HG03196 (cell line): ENCODE data around the gene TJP1.
"Not testable (repeated sequence)": the region's sequence is repeated elsewhere in the genome, so short reads cannot be mapped to it uniquely, and the experiment has no call there.

ENCODE experiments used
- ATAC-seq: cut with Tn5 transposase; IDR thresholded peaks from one replicate; pipeline ENCODE4 v1.9.1; 2021; ENCODE audit not compliant: unreplicated experiment

The TJP1 gene

GRCh38 chr15:29756358-29757267, 65.7 kb downstream of the TJP1 start:
- ATAC-seq, result no peak

GRCh38 chr15:29754009-29754408, 68.3 kb downstream of the TJP1 start:
- not testable (repeated sequence) for ATAC-seq

GRCh38 chr15:29753506-29753905, 68.8 kb downstream of the TJP1 start:
- no peak for ATAC-seq

GRCh38 chr15:29750754-29751153, 71.5 kb downstream of the TJP1 start:
- no peak for ATAC-seq

GRCh38 chr15:29749365-29750086, 72.7 kb downstream of the TJP1 start:
- no peak for ATAC-seq

GRCh38 chr15:29747837-29748417, 74.3 kb downstream of the TJP1 start:
- ATAC-seq, result no peak

GRCh38 chr15:29743475-29743874, 78.8 kb downstream of the TJP1 start:
- no peak for ATAC-seq

- no peak for ATAC-seq
These were observed 81.5 kb downstream of the TJP1 start for GRCh38 chr15:29740692-29741311.

- no peak for ATAC-seq
These were observed 85.6 kb downstream of the TJP1 start for GRCh38 chr15:29736744-29737020.

GRCh38 chr15:29736012-29736743, 86.1 kb downstream of the TJP1 start:
- ATAC-seq, result no peak

- no peak for ATAC-seq
These were observed 87.2 kb downstream of the TJP1 start for GRCh38 chr15:29734917-29735572.

- ATAC-seq, result no peak
These were observed 90.4 kb downstream of the TJP1 start for GRCh38 chr15:29731865-29732264.

- not testable (repeated sequence) for ATAC-seq
These were observed 91.8 kb downstream of the TJP1 start for GRCh38 chr15:29730471-29730870.

- no peak for ATAC-seq
These were observed 93.8 kb downstream of the TJP1 start for GRCh38 chr15:29728418-29728817.

GRCh38 chr15:29727871-29728270, 94.4 kb downstream of the TJP1 start:
- no peak for ATAC-seq

- no peak for ATAC-seq
These were observed 95.7 kb downstream of the TJP1 start for GRCh38 chr15:29726553-29726952.

- no peak for ATAC-seq
These were observed 98.2 kb downstream of the TJP1 start for GRCh38 chr15:29724026-29724425.

- ATAC-seq, result no peak
These were observed 108.5 kb downstream of the TJP1 start for GRCh38 chr15:29713784-29714183.

GRCh38 chr15:29712149-29712885, 110.0 kb downstream of the TJP1 start:
- ATAC-seq, result no peak

- ATAC-seq, result no peak
These were observed 110.7 kb downstream of the TJP1 start for GRCh38 chr15:29711531-29711930.
